GM12875 (cell line): Measurements from ENCODE around the gene ERCC6L.

ENCODE experiments used
- H3K4me3 ChIP-seq: one replicate; pipeline ENCODE4 v1.5.1; 2011; ENCODE audit warnings: low read depth, low read length, control low read depth
- CTCF ChIP-seq: IDR thresholded peaks from 2 replicates; pipeline ENCODE4 v1.5.1; 2011; ENCODE audit warnings: low read depth, mild to moderate bottlenecking, control low read depth, inconsistent platforms, low read length, moderate library complexity, borderline replicate concordance; ENCODE audit not compliant: insufficient read depth

Gene ERCC6L

GRCh38 chrX:72208126-72208800, 30.6 kb downstream of the ERCC6L start:
- no peak overlapping the region for H3K4me3 ChIP-seq
- no peak for TF ChIP-seq CTCF

- no peak for TF ChIP-seq CTCF
- H3K4me3 ChIP-seq: no peak overlapping the region
These were observed 31.5 kb downstream of the ERCC6L start for GRCh38 chrX:72207366-72207765.

- H3K4me3 ChIP-seq: no peak overlapping the region
- TF ChIP-seq CTCF: no peak
These were observed 33.1 kb downstream of the ERCC6L start for GRCh38 chrX:72205706-72206105.

GRCh38 chrX:72203421-72203820, 35.4 kb downstream of the ERCC6L start:
- no peak for TF ChIP-seq CTCF
- no peak overlapping the region for H3K4me3 ChIP-seq

- no peak for TF ChIP-seq CTCF
- H3K4me3 ChIP-seq: no peak overlapping the region
These were observed 35.9 kb downstream of the ERCC6L start for GRCh38 chrX:72202792-72203401.

GRCh38 chrX:72201836-72202536, 36.8 kb downstream of the ERCC6L start:
- no peak overlapping the region for H3K4me3 ChIP-seq
- TF ChIP-seq CTCF: no peak
